ENCODE data around the gene TMEM132C.

DNA sequence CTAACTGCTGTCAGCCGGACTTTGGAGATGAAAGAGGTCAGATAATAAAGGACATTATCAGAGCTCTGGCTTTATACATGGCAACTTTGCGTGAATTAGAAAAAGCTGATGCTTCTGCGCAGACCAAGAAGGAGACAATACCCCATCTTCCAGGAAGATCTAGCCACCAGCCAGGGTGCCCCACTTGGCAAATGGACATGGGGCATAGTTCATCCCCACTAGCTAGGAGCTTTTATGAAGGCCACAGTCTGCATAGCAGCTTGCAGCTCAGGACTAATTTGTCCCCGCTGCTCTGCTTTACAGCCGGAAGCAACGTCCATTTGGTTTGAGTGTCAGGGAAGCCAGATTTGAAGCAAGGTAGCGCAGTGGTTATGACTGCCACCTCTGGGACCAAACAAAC is 101.0 kb downstream of the TMEM132C start:
- TF ChIP-seq EP300 (IDR thresholded peaks at IDR 0.05) (no peak), POLR2AphosphoS5 (IDR thresholded peaks at IDR 0.05) (no peak), POLR2A (IDR thresholded peaks at IDR 0.05) (no peak)
- TF ChIP-seq, protein P1, sequence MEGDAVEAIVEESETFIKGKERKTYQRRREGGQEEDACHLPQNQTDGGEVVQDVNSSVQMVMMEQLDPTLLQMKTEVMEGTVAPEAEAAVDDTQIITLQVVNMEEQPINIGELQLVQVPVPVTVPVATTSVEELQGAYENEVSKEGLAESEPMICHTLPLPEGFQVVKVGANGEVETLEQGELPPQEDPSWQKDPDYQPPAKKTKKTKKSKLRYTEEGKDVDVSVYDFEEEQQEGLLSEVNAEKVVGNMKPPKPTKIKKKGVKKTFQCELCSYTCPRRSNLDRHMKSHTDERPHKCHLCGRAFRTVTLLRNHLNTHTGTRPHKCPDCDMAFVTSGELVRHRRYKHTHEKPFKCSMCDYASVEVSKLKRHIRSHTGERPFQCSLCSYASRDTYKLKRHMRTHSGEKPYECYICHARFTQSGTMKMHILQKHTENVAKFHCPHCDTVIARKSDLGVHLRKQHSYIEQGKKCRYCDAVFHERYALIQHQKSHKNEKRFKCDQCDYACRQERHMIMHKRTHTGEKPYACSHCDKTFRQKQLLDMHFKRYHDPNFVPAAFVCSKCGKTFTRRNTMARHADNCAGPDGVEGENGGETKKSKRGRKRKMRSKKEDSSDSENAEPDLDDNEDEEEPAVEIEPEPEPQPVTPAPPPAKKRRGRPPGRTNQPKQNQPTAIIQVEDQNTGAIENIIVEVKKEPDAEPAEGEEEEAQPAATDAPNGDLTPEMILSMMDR (IDR thresholded peaks at IDR 0.05): no peak
